ENCODE data around the gene PER3. TPM values are rescaled to one million over a fixed set of nuclear protein-coding genes. Genes with fewer than 3 reads are reported as not detected.

Gene PER3
- total and polyA plus RNA-seq, 10 of the 15 experiments (the other 5 are each of a cell fraction or from before 2014, with no cell fraction given) = 0.06 to 0.64 (median 0.13) TPM; not detected in 1

DNA sequence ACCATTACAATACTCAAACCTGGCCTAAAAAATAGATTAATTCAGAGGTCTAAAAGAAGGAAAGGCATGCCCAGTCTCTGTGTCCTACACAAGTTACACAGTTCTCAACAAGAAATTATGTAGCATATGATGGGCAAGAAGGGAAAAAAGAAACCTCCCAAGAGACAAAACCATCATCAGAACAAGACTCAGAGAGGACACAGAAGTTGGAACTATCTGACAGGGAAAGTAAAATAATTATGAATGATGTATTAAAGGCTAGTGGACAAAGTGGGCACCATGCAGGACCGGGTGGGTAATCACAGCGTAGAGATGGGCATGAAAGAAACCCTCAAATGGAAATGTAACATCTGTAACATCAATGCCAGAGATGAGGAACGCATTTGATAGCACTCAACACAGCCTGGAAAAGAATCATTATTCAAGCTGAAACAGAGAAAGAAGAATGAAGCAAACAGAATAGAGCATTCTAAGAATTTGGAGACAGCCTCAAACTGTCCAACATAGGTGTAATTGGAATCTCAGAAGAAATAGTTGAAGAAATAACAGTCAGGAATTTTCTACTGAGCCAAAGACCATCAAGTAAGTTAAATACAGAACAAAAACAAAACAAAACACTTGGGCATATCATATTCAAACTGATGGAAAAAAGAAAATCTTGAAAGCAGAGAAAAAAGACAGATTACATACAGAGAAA, 29.7 kb downstream of the PER3 start:
- Histone ChIP-seq H3K79me2 (ENCODE audit: control insufficient read depth, insufficient read depth, low read length) (no peaks in the 10 kb centered on the region), H3K27me3 (replicated peaks in 1 of 2; ENCODE audit: control insufficient read depth in 2 of 2, insufficient read depth in 2 of 2, low read length in 1 of 2) (no peaks in the 10 kb centered on the region), H3K4me2 (ENCODE audit: control insufficient read depth, insufficient read depth) (no peak overlapping the region), H3K4me1 (ENCODE audit: control insufficient read depth, insufficient read depth, low read length) (no peaks in the 10 kb centered on the region), H3K27ac (ENCODE audit: control insufficient read depth, insufficient read depth) (no peak overlapping the region), H3K36me3 (ENCODE audit: control insufficient read depth in 2 of 2, insufficient read depth in 2 of 2, low read length in 1 of 2) (no peaks in the 10 kb centered on the region), H2AFZ (ENCODE audit: control insufficient read depth, low read depth, low read length) (no peak overlapping the region), H3K9me3 (replicated peaks; ENCODE audit: control insufficient read depth, insufficient read depth, low read length) (peaks cover 7% of the 10 kb centered on the region; the same call in 2 of the 3 replicates), H4K20me1 (ENCODE audit: control insufficient read depth, insufficient read depth) (no peaks in the 10 kb centered on the region; the same call in 1 of the 2 replicates), H3K4me3 (no peak overlapping the region), H3K9ac (ENCODE audit: control insufficient read depth, insufficient read depth, low read length) (no peak overlapping the region)
- SMC1A ChIA-PET (ENCODE audit: uncharacterized antibody, unreplicated experiment) = no interaction called here
- in situ Hi-C loops (cut with MboI) (no loop called here), intact Hi-C loops (cut with micrococcal nuclease; ENCODE audit: unreplicated experiment) (no loop called here)
- POLR2A ChIA-PET = no interaction called here
- TF ChIP-seq SUZ12 (IDR thresholded peaks at IDR 0.05; ENCODE audit: unreplicated experiment) (no peak), JUNB (IDR thresholded peaks at IDR 0.05) (no peak)
- TF ChIP-seq, protein P1, sequence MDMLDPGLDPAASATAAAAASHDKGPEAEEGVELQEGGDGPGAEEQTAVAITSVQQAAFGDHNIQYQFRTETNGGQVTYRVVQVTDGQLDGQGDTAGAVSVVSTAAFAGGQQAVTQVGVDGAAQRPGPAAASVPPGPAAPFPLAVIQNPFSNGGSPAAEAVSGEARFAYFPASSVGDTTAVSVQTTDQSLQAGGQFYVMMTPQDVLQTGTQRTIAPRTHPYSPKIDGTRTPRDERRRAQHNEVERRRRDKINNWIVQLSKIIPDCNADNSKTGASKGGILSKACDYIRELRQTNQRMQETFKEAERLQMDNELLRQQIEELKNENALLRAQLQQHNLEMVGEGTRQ (IDR thresholded peaks at IDR 0.05; ENCODE audit: borderline replicate concordance, low read depth, low read length) = no peak
- CTCF ChIA-PET = no interaction called here
- no TSS peak for BruUV-seq (replicated peaks)
- FAIRE-seq (no peak), DNase-seq (ENCODE audit: low read depth, low spot score) (no peak), ATAC-seq (no peak)
- RAD21 ChIA-PET (ENCODE audit: unreplicated experiment) = no interaction called here
- 32% methylated on average over 3 of the region's 3 CpGs for WGBS (ENCODE audit: insufficient coverage, insufficient replicate concordance, low lambda C conversion rate, missing lambda C conversion rate)

DNA sequence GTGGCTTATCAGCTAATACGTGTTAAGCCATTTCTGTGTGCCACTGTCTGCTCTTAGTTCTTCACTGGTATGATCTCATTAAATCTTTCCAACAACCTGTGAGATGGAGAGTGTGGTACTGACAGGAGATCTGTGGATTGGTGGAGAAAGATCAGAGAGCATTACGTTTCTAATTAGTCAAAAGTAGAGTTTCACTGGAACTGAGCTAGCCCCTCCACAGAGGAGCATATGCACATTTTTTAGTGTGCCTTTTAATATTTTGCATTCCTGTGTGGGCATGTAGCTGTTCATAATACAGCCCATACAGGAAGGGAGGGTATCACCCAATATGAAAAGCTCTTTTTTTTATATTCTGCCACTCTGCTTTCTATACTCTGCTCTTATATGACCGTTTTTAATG, 37.2 kb downstream of the PER3 start:
- ChIA-PET CTCF (no interaction called here), SMC1A (ENCODE audit: uncharacterized antibody, unreplicated experiment) (no interaction called here), POLR2A (no interaction called here), RAD21 (ENCODE audit: unreplicated experiment) (interaction anchor here (1.3 kb wide), 1 partner anchor 13 kb away, joined by 3 read pairs; no protein-coding TSS in a partner anchor)
- Histone ChIP-seq H3K4me2 (ENCODE audit: control insufficient read depth, insufficient read depth) (no peak overlapping the region), H2AFZ (ENCODE audit: control insufficient read depth, low read depth, low read length) (no peak overlapping the region), H4K20me1 (ENCODE audit: control insufficient read depth, insufficient read depth) (no peaks in the 10 kb centered on the region), H3K79me2 (ENCODE audit: control insufficient read depth, insufficient read depth, low read length) (no peaks in the 10 kb centered on the region), H3K9me3 (replicated peaks; ENCODE audit: control insufficient read depth, insufficient read depth, low read length) (no peaks in the 10 kb centered on the region), H3K4me3 (no peak overlapping the region), H3K36me3 (ENCODE audit: control insufficient read depth in 2 of 2, insufficient read depth in 2 of 2, low read length in 1 of 2) (no peaks in the 10 kb centered on the region), H3K27ac (ENCODE audit: control insufficient read depth, insufficient read depth) (no peak overlapping the region), H3K27me3 (replicated peaks in 1 of 2; ENCODE audit: control insufficient read depth in 2 of 2, insufficient read depth in 2 of 2, low read length in 1 of 2) (no peaks in the 10 kb centered on the region), H3K4me1 (ENCODE audit: control insufficient read depth, insufficient read depth, low read length) (no peaks in the 10 kb centered on the region), H3K9ac (ENCODE audit: control insufficient read depth, insufficient read depth, low read length) (no peak overlapping the region)
- BruUV-seq (replicated peaks) = no TSS peak
- DNase-seq (ENCODE audit: low read depth, low spot score) (no peak), ATAC-seq (no peak), FAIRE-seq (no peak)
- 37% methylated on average over 3 of the region's 3 CpGs for WGBS (ENCODE audit: insufficient coverage, insufficient replicate concordance, low lambda C conversion rate, missing lambda C conversion rate)
- in situ Hi-C loops (cut with MboI) = no loop called here
- intact Hi-C loops (cut with micrococcal nuclease; ENCODE audit: unreplicated experiment) = no loop called here
- TF ChIP-seq, protein P2, sequence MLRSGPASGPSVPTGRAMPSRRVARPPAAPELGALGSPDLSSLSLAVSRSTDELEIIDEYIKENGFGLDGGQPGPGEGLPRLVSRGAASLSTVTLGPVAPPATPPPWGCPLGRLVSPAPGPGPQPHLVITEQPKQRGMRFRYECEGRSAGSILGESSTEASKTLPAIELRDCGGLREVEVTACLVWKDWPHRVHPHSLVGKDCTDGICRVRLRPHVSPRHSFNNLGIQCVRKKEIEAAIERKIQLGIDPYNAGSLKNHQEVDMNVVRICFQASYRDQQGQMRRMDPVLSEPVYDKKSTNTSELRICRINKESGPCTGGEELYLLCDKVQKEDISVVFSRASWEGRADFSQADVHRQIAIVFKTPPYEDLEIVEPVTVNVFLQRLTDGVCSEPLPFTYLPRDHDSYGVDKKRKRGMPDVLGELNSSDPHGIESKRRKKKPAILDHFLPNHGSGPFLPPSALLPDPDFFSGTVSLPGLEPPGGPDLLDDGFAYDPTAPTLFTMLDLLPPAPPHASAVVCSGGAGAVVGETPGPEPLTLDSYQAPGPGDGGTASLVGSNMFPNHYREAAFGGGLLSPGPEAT (IDR thresholded peaks at IDR 0.05; ENCODE audit: low read depth) = no peak
- TF ChIP-seq, protein P3, sequence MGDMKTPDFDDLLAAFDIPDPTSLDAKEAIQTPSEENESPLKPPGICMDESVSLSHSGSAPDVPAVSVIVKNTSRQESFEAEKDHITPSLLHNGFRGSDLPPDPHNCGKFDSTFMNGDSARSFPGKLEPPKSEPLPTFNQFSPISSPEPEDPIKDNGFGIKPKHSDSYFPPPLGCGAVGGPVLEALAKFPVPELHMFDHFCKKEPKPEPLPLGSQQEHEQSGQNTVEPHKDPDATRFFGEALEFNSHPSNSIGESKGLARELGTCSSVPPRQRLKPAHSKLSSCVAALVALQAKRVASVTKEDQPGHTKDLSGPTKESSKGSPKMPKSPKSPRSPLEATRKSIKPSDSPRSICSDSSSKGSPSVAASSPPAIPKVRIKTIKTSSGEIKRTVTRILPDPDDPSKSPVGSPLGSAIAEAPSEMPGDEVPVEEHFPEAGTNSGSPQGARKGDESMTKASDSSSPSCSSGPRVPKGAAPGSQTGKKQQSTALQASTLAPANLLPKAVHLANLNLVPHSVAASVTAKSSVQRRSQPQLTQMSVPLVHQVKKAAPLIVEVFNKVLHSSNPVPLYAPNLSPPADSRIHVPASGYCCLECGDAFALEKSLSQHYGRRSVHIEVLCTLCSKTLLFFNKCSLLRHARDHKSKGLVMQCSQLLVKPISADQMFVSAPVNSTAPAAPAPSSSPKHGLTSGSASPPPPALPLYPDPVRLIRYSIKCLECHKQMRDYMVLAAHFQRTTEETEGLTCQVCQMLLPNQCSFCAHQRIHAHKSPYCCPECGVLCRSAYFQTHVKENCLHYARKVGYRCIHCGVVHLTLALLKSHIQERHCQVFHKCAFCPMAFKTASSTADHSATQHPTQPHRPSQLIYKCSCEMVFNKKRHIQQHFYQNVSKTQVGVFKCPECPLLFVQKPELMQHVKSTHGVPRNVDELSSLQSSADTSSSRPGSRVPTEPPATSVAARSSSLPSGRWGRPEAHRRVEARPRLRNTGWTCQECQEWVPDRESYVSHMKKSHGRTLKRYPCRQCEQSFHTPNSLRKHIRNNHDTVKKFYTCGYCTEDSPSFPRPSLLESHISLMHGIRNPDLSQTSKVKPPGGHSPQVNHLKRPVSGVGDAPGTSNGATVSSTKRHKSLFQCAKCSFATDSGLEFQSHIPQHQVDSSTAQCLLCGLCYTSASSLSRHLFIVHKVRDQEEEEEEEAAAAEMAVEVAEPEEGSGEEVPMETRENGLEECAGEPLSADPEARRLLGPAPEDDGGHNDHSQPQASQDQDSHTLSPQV (IDR thresholded peaks at IDR 0.05) = no peak
- TF ChIP-seq TARDBP (IDR thresholded peaks at IDR 0.05; ENCODE audit: borderline replicate concordance) (no peak), SUZ12 (IDR thresholded peaks at IDR 0.05; ENCODE audit: unreplicated experiment) (no peak), CHD4 (IDR thresholded peaks at IDR 0.05) (no peak), CHD1 (IDR thresholded peaks at IDR 0.05; ENCODE audit: low read depth, low read length) (no peak)
- TF ChIP-seq, protein P4, sequence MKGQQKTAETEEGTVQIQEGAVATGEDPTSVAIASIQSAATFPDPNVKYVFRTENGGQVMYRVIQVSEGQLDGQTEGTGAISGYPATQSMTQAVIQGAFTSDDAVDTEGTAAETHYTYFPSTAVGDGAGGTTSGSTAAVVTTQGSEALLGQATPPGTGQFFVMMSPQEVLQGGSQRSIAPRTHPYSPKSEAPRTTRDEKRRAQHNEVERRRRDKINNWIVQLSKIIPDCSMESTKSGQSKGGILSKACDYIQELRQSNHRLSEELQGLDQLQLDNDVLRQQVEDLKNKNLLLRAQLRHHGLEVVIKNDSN (IDR thresholded peaks at IDR 0.05; ENCODE audit: borderline replicate concordance, extremely low read length, insufficient read depth, low read depth, low read length) = no peak
